HG03159 (cell line): ENCODE results near the gene CAMK2B.

Experiments
- ATAC-seq: cut with Tn5 transposase; IDR thresholded peaks from one replicate; pipeline ENCODE4 v1.9.1; 2021; ENCODE audit warnings: mild to moderate bottlenecking, moderate library complexity; ENCODE audit not compliant: unreplicated experiment

Gene CAMK2B

GRCh38 chr7:44330331-44330730 is 4.9 kb upstream of the CAMK2B start:
- no peak for ATAC-seq

DNA sequence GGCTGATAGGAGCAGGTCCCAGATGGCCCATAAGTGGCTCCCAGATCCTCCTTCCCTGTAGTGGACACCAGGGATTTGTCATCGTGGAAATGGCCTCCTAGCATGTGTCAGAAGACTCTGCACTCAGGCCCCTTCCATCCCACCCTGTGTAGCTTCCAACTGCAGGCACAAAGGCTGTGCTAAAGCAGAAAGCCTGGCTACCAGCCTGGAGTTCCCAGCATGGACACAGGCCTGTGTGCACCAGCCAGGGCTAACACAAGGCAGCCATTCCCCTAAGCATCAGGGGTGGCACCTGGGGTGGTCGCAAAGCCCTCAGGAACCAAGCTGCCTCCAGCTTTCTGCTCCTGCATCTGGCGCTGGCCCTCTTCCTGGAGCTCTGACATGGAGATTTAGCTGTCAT is 4.5 kb upstream of the CAMK2B start:
- ATAC-seq = no peak

GRCh38 chr7:44329081-44329480 is 3.7 kb upstream of the CAMK2B start:
- no peak for ATAC-seq

GRCh38 chr7:44327981-44328380 is 2.6 kb upstream of the CAMK2B start:
- no peak for ATAC-seq

- ATAC-seq = no peak
Measured at GRCh38 chr7:44326261-44327125, 1.1 kb upstream of the CAMK2B start.

DNA sequence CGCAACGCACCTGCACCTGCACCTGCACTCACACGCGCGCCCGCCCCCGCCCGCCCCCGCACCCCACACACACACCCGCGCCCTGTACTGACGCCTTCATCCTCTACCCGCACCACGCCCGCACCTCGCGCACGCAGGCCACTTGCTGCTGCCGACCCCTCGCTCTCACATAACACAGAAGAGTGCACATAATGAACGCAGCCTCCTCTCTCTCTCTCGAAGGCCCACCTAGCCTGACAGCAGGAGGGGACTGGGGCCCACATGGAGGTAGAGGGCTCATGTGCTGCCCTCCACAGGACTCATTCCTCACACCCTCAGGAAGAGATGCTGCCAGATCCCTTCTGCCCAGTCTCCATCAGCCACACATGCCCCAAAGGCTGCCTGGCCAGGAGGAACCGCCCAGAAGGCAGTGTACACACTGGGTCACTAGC is 432 bp upstream of the CAMK2B start:
- ATAC-seq = no peak

DNA sequence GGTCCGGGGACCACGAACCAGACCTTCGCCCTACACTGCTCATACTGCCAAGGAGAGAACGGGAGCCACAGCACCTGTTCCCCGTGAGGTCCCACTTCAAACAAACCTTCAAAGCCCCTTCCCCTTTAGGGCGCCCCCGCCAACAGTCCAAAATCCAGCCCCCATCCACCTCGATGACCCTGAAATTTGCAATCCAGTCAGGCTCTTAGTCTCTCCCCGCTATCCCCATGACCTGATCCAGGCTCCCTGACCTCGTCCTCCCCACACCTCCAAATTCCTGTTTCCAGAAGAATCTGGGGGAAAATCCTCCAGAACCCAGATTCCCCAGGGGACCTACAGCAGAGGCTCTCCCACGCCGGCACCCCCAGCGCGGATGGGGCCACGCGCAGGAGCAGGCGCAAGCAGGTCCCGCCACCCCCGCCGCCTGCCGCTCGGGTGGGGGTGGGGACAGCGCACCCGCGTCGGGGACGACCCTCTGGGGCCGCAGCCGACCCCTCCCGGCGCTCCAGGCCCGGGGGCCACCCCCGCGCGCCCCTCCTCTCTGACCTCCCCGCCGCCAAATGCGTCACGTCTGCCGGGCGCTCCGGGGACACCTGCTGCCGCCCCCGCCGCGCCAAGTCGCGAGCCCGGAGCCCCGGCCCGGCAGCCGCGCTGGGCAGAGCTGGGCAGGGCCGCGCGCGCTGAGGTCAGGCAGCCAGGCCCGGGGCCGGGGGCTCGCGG is 753 bp downstream of the CAMK2B start:
- ATAC-seq = no peak

GRCh38 chr7:44324204-44324480 is 1.3 kb downstream of the CAMK2B start:
- ATAC-seq = no peak

- ATAC-seq = no peak
Measured at GRCh38 chr7:44323381-44324203, 1.8 kb downstream of the CAMK2B start.

GRCh38 chr7:44322631-44323363 is 2.6 kb downstream of the CAMK2B start:
- ATAC-seq = no peak

GRCh38 chr7:44321796-44322195 is 3.6 kb downstream of the CAMK2B start:
- no peak for ATAC-seq

DNA sequence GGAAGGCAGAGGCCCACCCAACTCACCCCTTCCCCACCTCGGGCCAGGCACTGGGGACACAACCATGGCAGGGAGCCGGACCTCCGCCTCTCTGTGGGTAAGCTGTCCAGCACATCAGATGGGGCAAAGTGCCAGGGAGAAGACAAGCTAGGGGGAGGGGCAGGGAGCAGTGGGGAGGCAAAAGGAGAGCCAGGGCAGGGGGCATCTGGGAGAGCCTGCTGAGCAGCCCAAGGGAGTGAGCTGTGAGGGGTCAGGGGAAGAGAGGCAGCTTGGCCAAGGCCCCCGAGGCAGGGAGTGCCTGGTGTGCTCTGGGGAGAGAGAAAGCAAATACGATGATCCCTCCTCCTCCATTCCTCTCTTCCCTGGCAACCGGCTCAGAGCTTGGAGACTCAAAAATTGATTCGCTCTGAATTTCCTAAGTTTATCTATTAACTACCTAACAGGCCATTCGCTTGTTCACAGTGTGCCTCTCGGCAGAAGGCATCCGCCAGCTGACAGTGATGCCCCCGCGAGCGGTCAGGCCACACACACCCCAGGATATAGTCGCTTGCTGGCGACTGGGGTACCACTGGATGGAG is 4.5 kb downstream of the CAMK2B start:
- ATAC-seq = no peak

GRCh38 chr7:44320141-44320540 is 5.3 kb downstream of the CAMK2B start:
- no peak for ATAC-seq

GRCh38 chr7:44318332-44318731 is 7.1 kb downstream of the CAMK2B start:
- no peak for ATAC-seq

DNA sequence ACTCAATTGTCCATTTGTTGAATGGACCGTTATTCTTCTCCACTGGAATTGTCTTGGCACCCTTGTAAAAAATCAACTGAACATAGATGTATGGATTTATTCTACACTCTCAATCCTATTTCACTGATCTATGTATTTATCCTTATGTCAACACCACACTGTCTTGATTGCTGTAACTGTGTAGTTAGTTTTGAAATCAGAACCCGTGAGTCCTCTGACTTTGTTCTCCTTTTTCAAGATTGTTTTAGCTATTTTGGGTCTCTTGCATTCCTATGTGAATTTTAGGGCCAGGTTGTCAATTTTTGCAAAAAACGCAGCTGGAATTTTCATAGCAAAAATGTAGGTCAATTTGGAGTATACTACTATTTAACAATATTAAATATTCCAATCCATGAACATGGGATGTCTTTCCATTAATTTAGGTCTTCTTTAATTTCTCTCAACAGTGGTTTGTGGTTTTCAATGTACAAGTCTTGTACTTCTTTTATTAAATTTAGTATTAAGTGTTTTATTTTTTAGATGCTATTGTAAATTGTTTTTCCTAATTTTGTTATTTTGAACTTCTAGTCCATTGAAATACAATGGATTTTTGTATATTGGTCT is 10.0 kb downstream of the CAMK2B start:
- ATAC-seq = no peak

DNA sequence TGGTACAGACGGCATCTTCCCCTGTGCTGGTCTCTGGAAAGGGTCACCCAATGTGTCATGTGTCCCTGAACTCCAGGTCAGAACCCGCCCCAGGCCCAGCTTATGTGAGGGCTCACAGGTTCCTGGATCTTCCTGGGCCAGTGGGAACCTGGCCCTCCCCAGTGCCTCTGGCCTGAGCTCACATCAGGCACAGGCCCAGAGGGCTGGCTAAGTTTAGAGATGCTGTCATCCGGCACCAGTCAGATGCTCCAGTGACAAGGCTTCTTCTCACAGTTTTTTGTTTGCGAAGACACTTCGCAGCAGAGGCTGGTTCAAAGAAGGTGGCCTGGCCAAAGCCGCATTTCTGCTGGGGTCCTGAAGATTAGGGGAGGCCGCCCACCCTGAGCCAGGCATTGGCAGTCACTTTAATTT is 11.8 kb downstream of the CAMK2B start:
- ATAC-seq = no peak

DNA sequence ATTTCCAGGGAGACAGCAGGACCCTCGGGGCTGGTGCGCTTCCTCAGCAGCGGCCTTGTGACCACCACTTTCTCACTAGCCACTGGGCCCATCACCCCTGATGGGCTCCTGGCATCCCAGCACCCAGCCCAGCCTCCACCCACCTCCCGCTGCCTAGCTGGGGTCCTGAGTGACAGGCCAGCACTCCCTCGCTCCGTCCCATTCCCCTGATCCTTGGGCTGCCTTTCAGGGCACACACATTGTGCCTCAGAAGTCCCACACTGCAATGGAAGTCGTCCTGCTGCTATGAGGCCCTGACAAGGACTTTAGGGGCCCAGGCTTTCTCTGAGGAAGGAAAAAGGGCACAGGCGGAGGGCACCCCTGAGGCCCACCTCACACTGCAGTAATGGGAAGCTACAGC is 12.4 kb downstream of the CAMK2B start:
- ATAC-seq = no peak

GRCh38 chr7:44311561-44312495 is 13.6 kb downstream of the CAMK2B start:
- ATAC-seq = no peak

GRCh38 chr7:44310221-44310848 is 15.1 kb downstream of the CAMK2B start:
- ATAC-seq = no peak
